Glutamatergic neuron (in vitro differentiated cells): ENCODE measurements around the gene STAC. TPM values are rescaled to one million over a fixed set of nuclear protein-coding genes. Genes with fewer than 3 reads are reported as not detected.
"Not testable (repeated sequence)": the region's sequence is repeated elsewhere in the genome, so short reads cannot be mapped to it uniquely, and the experiment has no call there.

Experiments used
- DNase-seq: peaks from one replicate; pipeline ENCODE4 v3.0.0; 2022
- H3K27ac Mint-ChIP-seq: one replicate; pipeline ENCODE4 v1.8.0; 2020; ENCODE audit warnings: mild to moderate bottlenecking, mixed read lengths, inconsistent platforms; ENCODE audit not compliant: unreplicated experiment
- H3K27me3 Mint-ChIP-seq: one replicate; pipeline ENCODE4 v1.8.0; 2020; ENCODE audit warnings: mild to moderate bottlenecking, moderate library complexity, mixed read lengths, inconsistent platforms; ENCODE audit not compliant: unreplicated experiment
- H3K36me3 Mint-ChIP-seq: one replicate; pipeline ENCODE4 v1.8.0; 2020; ENCODE audit warnings: mild to moderate bottlenecking, mixed read lengths, inconsistent platforms; ENCODE audit not compliant: unreplicated experiment
- H3K4me1 Mint-ChIP-seq: one replicate; pipeline ENCODE4 v1.8.0; 2020; ENCODE audit warnings: mild to moderate bottlenecking, low read depth, mixed read lengths, inconsistent platforms; ENCODE audit not compliant: unreplicated experiment
- H3K4me3 Mint-ChIP-seq: one replicate; pipeline ENCODE4 v1.8.0; 2020; ENCODE audit warnings: mild to moderate bottlenecking, mixed read lengths, inconsistent platforms; ENCODE audit not compliant: unreplicated experiment
- H3K9me3 Mint-ChIP-seq: one replicate; pipeline ENCODE4 v1.8.0; 2020; ENCODE audit warnings: mild to moderate bottlenecking, moderate library complexity, mixed read lengths, inconsistent platforms; ENCODE audit not compliant: unreplicated experiment
- CTCF ChIP-seq: fragments of 200-600 bp; sonication (generic); IDR thresholded peaks from one replicate; pipeline ENCODE4 v1.5.0; 2021; ENCODE audit not compliant: partially characterized antibody, unreplicated experiment
- total RNA-seq: library from RNA; stranded (reverse); fragmentation: NEBNext Ultra II Directional; extraction: Animal tissue kit (Norgen Biotek cat#: 25700); gene quantifications from one replicate; pipeline ENCODE4 v1.2.1, GENCODE V29; 2021; ENCODE audit not compliant: unreplicated experiment

The STAC gene
- total RNA-seq, 1 donor from 2014 or later: 1.2 TPM

GRCh38 chr3:36560685-36561084, 180.4 kb downstream of the STAC start:
- no peak for DNase-seq
- Mint-ChIP-seq H3K27me3 (no peaks in the 10 kb centered on the region), H3K9me3 (no peaks in the 10 kb centered on the region), H3K27ac (no peak overlapping the region), H3K4me1 (no peaks in the 10 kb centered on the region), H3K36me3 (no peaks in the 10 kb centered on the region), H3K4me3 (no peak overlapping the region)
- TF ChIP-seq CTCF: no peak

- DNase-seq: no peak
- Mint-ChIP-seq H3K9me3 (no peaks in the 10 kb centered on the region), H3K4me3 (no peak overlapping the region), H3K27ac (no peak overlapping the region), H3K36me3 (no peaks in the 10 kb centered on the region), H3K27me3 (no peaks in the 10 kb centered on the region), H3K4me1 (no peaks in the 10 kb centered on the region)
- TF ChIP-seq CTCF: no peak
Observed at GRCh38 chr3:36561601-36562000, 181.3 kb downstream of the STAC start.

DNA sequence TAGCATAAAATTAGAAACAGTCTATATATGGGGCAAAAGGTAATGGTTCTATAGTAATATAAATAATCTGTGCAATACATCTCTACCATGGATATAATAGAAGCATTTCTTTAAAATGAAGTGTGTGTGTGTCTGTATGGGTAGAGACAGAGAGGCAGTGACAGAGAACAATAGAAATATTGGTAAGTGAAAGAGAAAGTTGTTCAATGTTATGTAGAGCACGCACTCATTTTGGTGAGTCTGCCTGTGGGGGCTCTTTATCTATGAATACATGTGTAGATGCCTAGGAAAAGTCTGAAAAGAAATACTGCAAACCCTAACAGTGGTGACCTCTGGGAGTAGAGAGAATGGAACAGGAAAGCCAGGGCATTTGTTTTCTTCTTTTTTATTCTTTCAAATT, 182.6 kb downstream of the STAC start:
- DNase-seq: no peak
- no peak overlapping the region for H3K27ac Mint-ChIP-seq
- no peaks in the 10 kb centered on the region for H3K36me3 Mint-ChIP-seq
- H3K9me3 Mint-ChIP-seq: peaks cover 2% of the 10 kb centered on the region
- no peak for TF ChIP-seq CTCF
- no peaks in the 10 kb centered on the region for H3K4me1 Mint-ChIP-seq
- no peaks in the 10 kb centered on the region for H3K27me3 Mint-ChIP-seq
- no peak overlapping the region for H3K4me3 Mint-ChIP-seq

DNA sequence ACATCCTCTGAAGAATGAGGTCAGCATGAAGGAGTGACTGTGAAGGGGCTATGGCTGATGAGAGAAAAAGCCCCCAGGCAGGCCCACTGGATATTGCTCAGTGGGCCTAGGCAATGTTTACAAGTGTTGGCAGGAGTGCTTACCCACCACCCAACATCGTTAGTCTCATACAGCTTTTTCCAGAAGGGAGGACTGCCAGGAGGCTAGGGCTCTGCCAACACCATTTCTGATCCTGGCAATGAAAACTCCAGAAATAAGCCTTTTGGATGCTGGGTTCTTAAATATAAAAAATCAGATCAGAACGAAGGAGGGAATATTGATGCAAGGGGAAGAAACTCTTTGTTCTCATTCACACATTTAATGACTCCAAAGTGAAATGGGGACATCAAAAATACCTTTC, 194.9 kb downstream of the STAC start:
- Mint-ChIP-seq H3K36me3 (no peaks in the 10 kb centered on the region), H3K4me1 (no peaks in the 10 kb centered on the region), H3K27ac (no peak overlapping the region), H3K27me3 (no peaks in the 10 kb centered on the region), H3K9me3 (peaks cover 2% of the 10 kb centered on the region), H3K4me3 (no peak overlapping the region)
- no peak for TF ChIP-seq CTCF
- DNase-seq: no peak

- not testable (repeated sequence) for H3K27me3 Mint-ChIP-seq, H3K4me1 Mint-ChIP-seq, H3K9me3 Mint-ChIP-seq, H3K36me3 Mint-ChIP-seq, DNase-seq, H3K27ac Mint-ChIP-seq, H3K4me3 Mint-ChIP-seq
Observed at GRCh38 chr3:36578418-36578817, 198.1 kb downstream of the STAC start.

- no peak overlapping the region for H3K4me3 Mint-ChIP-seq
- no peak overlapping the region for H3K27ac Mint-ChIP-seq
- no peak for TF ChIP-seq CTCF
- no peaks in the 10 kb centered on the region for H3K36me3 Mint-ChIP-seq
- H3K4me1 Mint-ChIP-seq: no peaks in the 10 kb centered on the region
- peaks cover 3% of the 10 kb centered on the region for H3K9me3 Mint-ChIP-seq
- H3K27me3 Mint-ChIP-seq: peaks cover 2% of the 10 kb centered on the region
- no peak for DNase-seq
Observed at GRCh38 chr3:36579746-36580145, 199.4 kb downstream of the STAC start.
